ENCODE measurements around the gene ARID5A. TPM values are rescaled to one million over a fixed set of nuclear protein-coding genes. Genes with fewer than 3 reads are reported as not detected.
A peak's percentile ranks its signal among the peaks of the same experiment; 100 is the strongest.
"Not testable (repeated sequence)": the region's sequence is repeated elsewhere in the genome, so short reads cannot be mapped to it uniquely, and the experiment has no call there.

Gene ARID5A
- polyA plus RNA-seq, 1 donor: 7.5 TPM

DNA sequence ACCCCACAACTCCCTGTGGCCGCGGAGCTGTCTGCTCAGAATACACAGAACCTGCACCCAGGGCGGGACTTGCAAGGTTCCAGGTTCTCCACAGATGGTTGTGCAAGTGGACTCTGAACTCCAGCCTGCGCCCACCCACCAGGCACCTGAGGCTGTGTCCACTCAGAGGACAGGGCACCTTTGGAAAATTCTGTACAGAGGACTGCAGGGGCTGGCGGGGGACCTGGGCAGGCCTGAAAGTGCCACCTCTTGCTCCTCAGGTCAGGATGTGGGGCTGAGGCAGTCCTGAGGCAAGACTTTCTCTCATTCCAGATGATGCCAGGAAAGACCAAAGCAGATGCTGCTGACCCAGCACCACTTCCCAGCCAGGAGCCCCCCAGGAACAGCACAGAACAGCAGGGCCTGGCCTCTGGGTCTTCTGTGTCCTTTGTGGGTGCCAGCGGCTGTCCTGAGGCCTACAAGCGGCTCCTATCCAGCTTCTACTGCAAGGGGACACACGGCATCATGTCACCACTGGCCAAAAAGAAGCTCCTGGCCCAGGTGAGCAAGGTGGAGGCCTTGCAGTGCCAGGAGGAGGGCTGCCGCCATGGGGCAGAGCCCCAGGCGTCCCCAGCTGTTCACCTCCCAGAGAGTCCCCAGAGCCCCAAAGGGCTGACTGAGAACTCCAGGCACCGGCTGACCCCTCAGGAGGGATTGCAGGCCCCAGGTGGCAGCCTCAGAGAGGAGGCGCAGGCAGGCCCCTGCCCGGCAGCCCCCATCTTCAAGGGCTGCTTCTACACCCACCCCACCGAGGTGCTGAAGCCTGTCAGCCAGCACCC is 14.4 kb downstream of the ARID5A start:
- Histone ChIP-seq H3K9me3 (ENCODE audit: control insufficient read depth, low read depth, low read length) (peaks cover 3% of the 10 kb centered on the region), H3K4me3 (ENCODE audit: low read length) (no peak overlapping the region), H3K27ac (ENCODE audit: low read length) (peak overlapping the region; percentile 68), H3K27me3 (ENCODE audit: control insufficient read depth, insufficient read depth, low read length) (no peaks in the 10 kb centered on the region), H3K36me3 (ENCODE audit: control insufficient read depth, insufficient read depth, low read length) (peaks cover 10% of the 10 kb centered on the region), H3K4me1 (ENCODE audit: control insufficient read depth, insufficient read depth, low read length) (peaks cover 21% of the 10 kb centered on the region)
- peak in 1 of 2 donors; percentile 47 for DNase-seq
- WGBS (ENCODE audit: insufficient coverage, low lambda C conversion rate): no CpG with 5 or more reads among the region's 14 CpGs

DNA sequence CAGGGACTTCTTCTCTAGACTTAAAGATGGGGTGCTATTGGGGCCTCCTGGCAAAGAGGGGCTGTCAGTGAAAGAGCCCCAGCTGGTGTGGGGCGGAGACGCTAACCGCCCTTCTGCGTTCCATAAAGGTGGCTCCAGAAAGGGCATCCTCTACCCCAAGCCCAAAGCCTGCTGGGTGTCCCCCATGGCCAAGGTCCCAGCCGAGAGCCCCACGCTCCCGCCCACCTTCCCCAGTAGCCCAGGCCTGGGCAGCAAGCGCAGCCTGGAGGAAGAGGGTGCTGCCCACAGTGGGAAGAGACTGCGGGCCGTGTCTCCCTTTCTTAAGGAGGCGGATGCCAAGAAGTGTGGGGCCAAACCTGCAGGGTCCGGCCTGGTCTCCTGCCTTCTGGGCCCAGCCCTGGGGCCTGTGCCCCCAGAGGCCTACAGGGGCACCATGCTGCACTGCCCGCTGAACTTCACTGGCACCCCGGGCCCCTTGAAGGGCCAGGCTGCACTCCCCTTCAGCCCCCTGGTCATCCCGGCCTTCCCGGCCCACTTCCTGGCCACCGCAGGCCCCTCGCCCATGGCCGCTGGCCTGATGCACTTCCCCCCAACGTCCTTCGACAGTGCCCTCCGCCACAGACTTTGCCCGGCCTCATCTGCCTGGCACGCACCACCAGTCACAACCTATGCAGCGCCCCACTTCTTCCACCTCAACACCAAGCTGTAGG is 15.2 kb downstream of the ARID5A start:
- Histone ChIP-seq H3K4me3 (ENCODE audit: low read length) (no peak overlapping the region), H3K36me3 (ENCODE audit: control insufficient read depth, insufficient read depth, low read length) (peaks cover 10% of the 10 kb centered on the region)
- WGBS (ENCODE audit: insufficient coverage, low lambda C conversion rate): no CpG with 5 or more reads among the region's 25 CpGs

DNA sequence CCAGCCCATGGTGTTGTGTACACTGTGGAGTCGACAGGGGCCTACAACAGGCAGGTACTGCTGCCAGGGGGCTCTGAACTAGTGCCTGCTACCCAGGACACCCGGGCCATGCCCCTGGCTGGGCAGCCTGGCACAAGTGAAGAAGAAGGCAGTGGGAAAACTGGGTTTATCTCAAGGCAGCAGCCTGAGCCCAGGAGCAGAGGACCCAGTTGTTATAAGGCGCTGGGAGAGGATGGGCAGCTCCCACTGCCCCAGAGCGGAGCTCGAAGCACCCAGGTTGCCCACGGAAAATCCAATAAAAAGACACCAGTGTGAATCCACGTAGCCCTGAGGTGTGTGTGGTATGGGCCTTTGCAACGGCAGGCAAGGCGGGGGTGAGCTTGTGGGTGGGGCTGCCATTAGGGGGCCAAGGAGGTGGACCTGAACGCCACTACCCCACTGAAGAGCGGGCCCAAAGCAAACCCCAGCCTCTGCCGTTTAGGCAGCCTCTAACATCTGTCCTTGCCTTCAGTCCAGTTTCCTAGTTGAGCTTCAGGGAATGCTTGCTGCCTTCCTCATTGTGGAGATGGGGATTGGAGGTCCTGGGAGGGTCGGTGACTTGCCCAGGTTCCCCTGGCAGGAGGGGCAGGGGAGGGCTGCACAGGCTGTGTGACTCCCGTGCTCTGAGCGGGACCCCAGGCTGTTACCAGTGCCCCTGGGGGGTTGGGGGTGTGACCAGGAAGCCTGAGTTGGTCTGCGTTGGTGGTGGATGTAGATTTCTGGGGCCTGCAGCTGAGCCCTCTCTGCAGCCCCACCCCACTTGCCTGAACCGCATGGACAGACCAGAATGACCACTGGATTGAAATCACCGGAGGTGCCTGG is 16.0 kb downstream of the ARID5A start:
- no CpG with 5 or more reads among the region's 18 CpGs for WGBS (ENCODE audit: insufficient coverage, low lambda C conversion rate)
- Histone ChIP-seq H3K36me3 (ENCODE audit: control insufficient read depth, insufficient read depth, low read length) (peaks cover 10% of the 10 kb centered on the region), H3K4me3 (ENCODE audit: low read length) (no peak overlapping the region), H3K27ac (ENCODE audit: low read length) (no peak overlapping the region), H3K9me3 (ENCODE audit: control insufficient read depth, low read depth, low read length) (peaks cover 3% of the 10 kb centered on the region), H3K27me3 (ENCODE audit: control insufficient read depth, insufficient read depth, low read length) (no peaks in the 10 kb centered on the region), H3K4me1 (ENCODE audit: control insufficient read depth, insufficient read depth, low read length) (peaks cover 26% of the 10 kb centered on the region)
- no peak for DNase-seq

More for the DNA sequence above, 15.2 kb downstream of the ARID5A start:
- Histone ChIP-seq H3K9me3 (ENCODE audit: control insufficient read depth, low read depth, low read length) (peaks cover 3% of the 10 kb centered on the region), H3K4me1 (ENCODE audit: control insufficient read depth, insufficient read depth, low read length) (peaks cover 26% of the 10 kb centered on the region), H3K27ac (ENCODE audit: low read length) (no peak overlapping the region), H3K27me3 (ENCODE audit: control insufficient read depth, insufficient read depth, low read length) (no peaks in the 10 kb centered on the region)
- peak in 1 of 2 donors; percentile 5 for DNase-seq

DNA sequence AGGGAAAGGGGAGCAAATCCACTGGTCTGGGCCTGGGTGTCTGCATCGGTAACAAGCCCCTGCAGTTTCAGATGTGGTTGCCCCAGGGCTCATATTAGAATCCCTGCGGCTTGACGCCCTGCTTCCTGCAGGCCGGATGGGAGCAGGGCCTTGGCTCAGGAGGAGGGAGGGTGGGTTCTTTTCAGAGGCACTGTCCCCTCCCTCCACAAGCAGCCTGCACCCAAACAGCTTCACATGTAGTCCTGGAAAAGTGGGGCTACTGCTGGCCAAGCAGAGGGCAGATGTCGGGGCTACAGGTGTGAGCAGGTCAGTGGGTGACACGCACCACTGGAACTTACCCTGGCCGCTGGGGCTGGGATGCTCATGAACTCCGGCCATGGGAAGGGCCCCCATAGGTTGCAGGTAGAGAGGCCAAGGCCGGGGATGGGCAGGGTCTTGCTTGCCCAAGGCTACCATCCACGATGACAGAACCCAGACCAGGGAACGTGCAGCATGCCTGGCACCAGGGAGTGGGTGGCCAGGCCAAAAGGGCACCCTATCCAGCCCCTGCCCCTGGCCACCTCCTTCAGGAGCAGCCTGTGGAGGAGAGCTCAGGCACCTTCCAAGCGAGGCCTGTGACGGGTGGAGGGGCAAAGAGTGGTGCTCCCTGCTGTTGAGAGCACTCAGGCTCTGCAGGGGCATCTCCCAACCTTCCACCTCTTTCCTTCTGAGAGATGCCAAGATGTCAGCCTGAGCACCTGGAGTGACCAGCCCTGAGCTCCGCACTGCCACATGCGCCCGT is 16.8 kb downstream of the ARID5A start:
- Histone ChIP-seq H3K4me1 (ENCODE audit: control insufficient read depth, insufficient read depth, low read length) (peaks cover 26% of the 10 kb centered on the region), H3K36me3 (ENCODE audit: control insufficient read depth, insufficient read depth, low read length) (peaks cover 10% of the 10 kb centered on the region), H3K27ac (ENCODE audit: low read length) (no peak overlapping the region), H3K27me3 (ENCODE audit: control insufficient read depth, insufficient read depth, low read length) (no peaks in the 10 kb centered on the region), H3K4me3 (ENCODE audit: low read length) (no peak overlapping the region), H3K9me3 (ENCODE audit: control insufficient read depth, low read depth, low read length) (peaks cover 3% of the 10 kb centered on the region)
- no peak for DNase-seq
- WGBS (ENCODE audit: insufficient coverage, low lambda C conversion rate): no CpG with 5 or more reads among the region's 16 CpGs

DNA sequence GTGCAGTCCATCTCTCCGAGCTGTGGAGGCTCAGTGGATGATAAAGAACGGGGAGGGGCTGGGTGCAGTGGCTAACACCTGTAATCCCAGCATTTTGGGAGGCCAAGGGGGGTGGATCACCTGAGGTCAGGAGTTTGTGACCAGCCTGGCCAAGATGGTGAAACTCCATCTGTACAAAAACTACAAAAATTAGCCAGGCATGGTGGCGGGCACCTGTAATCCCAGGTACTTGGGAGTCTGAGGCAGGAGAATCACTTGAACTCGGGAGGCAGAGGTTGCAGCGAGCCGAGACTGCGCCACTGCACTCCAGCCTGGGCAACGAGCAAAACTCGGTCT is 17.4 kb downstream of the ARID5A start:
- WGBS (ENCODE audit: insufficient coverage, low lambda C conversion rate): no CpG with 5 or more reads among the region's 9 CpGs
- H3K9me3 ChIP-seq (ENCODE audit: control insufficient read depth, low read depth, low read length); H3K27me3 ChIP-seq (ENCODE audit: control insufficient read depth, insufficient read depth, low read length); DNase-seq; H3K27ac ChIP-seq (ENCODE audit: low read length); H3K36me3 ChIP-seq (ENCODE audit: control insufficient read depth, insufficient read depth, low read length); H3K4me3 ChIP-seq (ENCODE audit: low read length): not testable (repeated sequence)
- peaks cover 24% of the 10 kb centered on the region for H3K4me1 ChIP-seq (ENCODE audit: control insufficient read depth, insufficient read depth, low read length)

DNA sequence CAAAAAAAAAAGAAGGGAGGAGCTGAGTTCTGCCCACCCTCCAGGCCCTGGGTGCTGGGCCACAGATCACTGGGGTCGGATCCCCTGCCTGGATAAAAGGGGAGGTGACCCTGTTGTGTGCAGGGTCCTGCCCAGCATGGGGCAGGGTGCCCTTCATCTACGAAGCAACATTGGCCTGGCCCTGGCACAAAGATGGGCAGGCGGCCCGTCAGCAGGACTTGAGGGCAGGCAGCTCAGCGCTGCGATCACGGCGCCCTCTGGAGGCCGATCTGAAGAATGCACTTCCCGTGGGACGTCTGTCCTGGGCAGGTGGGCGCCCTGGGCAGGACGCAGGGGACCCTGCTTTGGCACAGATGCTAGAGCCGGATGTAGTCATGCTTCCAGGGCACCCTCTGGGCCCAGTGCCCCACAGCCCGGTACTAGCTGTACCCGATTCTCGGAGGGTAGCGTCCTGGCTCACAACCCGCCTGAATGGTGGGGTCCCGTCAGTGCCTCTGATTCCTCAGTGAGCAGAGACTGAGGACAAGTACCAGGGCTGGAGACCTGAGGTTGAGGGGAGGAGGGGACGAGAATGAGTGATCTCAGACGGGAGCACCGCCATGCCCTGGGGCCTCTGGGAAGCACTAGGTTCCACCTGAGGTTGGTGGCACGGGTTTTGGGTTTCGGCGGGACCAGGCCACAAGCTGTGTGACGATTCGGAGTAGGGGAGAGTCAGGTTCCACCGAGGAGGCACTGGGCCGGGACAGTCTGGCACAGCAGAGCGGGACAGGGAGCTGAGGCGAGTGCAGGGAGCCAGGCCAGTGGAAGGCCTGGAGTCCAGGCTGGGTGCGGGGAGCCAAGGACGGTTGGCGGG is 18.0 kb downstream of the ARID5A start:
- H3K4me3 ChIP-seq (ENCODE audit: low read length): no peak overlapping the region
- DNase-seq: peak; percentile 44 to 46
- peaks cover 5% of the 10 kb centered on the region for H3K36me3 ChIP-seq (ENCODE audit: control insufficient read depth, insufficient read depth, low read length)
- no peak overlapping the region for H3K27ac ChIP-seq (ENCODE audit: low read length)
- H3K9me3 ChIP-seq (ENCODE audit: control insufficient read depth, low read depth, low read length): no peaks in the 10 kb centered on the region
- no peaks in the 10 kb centered on the region for H3K27me3 ChIP-seq (ENCODE audit: control insufficient read depth, insufficient read depth, low read length)
- peaks cover 18% of the 10 kb centered on the region for H3K4me1 ChIP-seq (ENCODE audit: control insufficient read depth, insufficient read depth, low read length)
- WGBS (ENCODE audit: insufficient coverage, low lambda C conversion rate): no CpG with 5 or more reads among the region's 35 CpGs

DNA sequence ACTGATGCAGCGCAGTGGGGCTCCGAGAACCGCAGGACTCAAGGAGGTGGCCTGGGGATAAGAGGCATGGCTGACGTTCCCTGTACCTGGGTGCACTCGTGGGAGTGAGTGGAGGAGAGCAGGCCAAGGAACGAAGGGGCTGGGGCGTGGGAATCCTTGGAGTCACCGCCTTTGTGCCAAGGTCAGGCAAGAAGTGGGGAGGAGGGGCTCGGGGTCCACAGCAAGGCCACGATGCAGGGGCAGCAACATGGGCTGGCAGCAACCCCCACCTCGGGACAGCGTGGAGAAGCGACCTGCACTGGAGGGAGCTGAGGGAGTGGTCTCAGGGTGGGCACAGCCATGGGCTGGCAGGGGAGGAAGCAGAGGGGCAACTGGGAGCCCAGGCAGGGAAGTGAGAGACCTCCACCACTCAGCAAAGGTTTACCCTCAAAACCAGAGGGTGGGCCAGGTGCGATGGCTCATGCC is 18.6 kb downstream of the ARID5A start:
- Histone ChIP-seq H3K27me3 (ENCODE audit: control insufficient read depth, insufficient read depth, low read length) (no peaks in the 10 kb centered on the region), H3K4me3 (ENCODE audit: low read length) (no peak overlapping the region), H3K36me3 (ENCODE audit: control insufficient read depth, insufficient read depth, low read length) (peaks cover 5% of the 10 kb centered on the region), H3K9me3 (ENCODE audit: control insufficient read depth, low read depth, low read length) (no peaks in the 10 kb centered on the region), H3K27ac (ENCODE audit: low read length) (no peak overlapping the region), H3K4me1 (ENCODE audit: control insufficient read depth, insufficient read depth, low read length) (peaks cover 15% of the 10 kb centered on the region)
- DNase-seq: no peak
- no CpG with 5 or more reads among the region's 14 CpGs for WGBS (ENCODE audit: insufficient coverage, low lambda C conversion rate)

DNA sequence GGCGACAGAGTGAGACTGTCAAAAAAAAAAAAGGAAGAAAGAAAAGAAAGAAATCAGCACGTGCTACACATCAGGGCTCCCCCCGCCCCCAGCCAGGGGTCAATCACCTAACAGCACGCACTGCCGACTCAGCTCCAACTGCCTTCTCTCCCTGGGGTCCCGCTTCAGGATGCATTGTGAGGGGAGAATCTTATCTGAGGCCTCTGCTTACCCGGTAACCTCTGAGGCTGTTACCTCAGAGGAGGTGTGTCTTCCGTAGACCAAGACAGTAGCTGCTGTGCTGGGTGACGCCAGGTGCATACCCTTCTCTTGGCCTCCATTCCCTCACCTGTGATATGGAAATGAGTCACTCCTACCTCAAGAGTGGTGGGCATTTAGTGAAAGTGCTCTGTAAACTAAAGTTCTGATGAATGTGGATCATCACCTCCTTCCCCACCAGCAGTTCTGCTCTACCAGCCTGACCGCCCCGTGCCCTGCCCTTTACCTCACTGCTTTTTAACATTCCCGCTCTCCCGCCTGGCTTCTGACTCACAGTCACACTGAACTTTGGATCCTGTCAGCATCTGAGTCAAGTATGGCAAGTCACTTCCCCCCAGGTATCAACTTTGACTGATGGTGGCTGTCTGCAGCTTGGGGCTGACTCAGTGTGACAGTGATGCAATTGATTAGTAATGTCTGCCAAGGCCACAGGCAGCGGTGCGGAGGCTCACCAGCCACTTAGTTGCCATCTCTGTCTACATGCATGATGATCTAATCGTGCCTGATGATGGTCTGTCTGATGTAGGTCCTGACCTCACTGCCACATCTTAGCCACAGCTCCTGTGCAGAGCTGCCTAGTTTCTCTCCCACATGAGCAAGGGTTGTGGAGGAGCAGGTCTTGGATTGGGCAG is 20.1 kb downstream of the ARID5A start:
- H3K9me3 ChIP-seq (ENCODE audit: control insufficient read depth, low read depth, low read length): no peaks in the 10 kb centered on the region
- H3K4me3 ChIP-seq (ENCODE audit: low read length): no peak overlapping the region
- peak overlapping the region; percentile 88 for H3K27ac ChIP-seq (ENCODE audit: low read length)
- H3K36me3 ChIP-seq (ENCODE audit: control insufficient read depth, insufficient read depth, low read length): no peaks in the 10 kb centered on the region
- H3K4me1 ChIP-seq (ENCODE audit: control insufficient read depth, insufficient read depth, low read length): peaks cover 10% of the 10 kb centered on the region
- no CpG with 5 or more reads among the region's 16 CpGs for WGBS (ENCODE audit: insufficient coverage, low lambda C conversion rate)
- no peaks in the 10 kb centered on the region for H3K27me3 ChIP-seq (ENCODE audit: control insufficient read depth, insufficient read depth, low read length)
- DNase-seq: peak; percentile 94 to 98

Data from large intestine (tissue), 3 donors.